Lower lobe of right lung (tissue), 2 donors: Measurements from ENCODE around the gene GINS1. TPM values are rescaled to one million over a fixed set of nuclear protein-coding genes. Genes with fewer than 3 reads are reported as not detected.

ENCODE experiments used
- ATAC-seq, 2 donors: fragments of 200-7000 bp; cut with Tn5 transposase; one replicate each; pipeline ENCODE4 v1.9.1; 2020 to 2022; ENCODE audit warnings: mild to moderate bottlenecking in 2 of 2, moderate library complexity in 2 of 2
- DNase-seq: peaks from one replicate; pipeline ENCODE4 v3.0.0-alpha.2; 2020
- H3K27ac ChIP-seq: fragments of 200-600 bp; one replicate; pipeline ENCODE4 v1.8.0; 2022
- H3K27me3 ChIP-seq: fragments of 200-600 bp; one replicate; pipeline ENCODE4 v1.8.0; 2022; ENCODE audit warnings: low read depth
- H3K36me3 ChIP-seq: fragments of 200-600 bp; one replicate; pipeline ENCODE4 v1.8.0; 2022; ENCODE audit warnings: mild to moderate bottlenecking
- H3K4me1 ChIP-seq: fragments of 200-600 bp; one replicate; pipeline ENCODE4 v1.8.0; 2022
- H3K4me3 ChIP-seq: fragments of 200-600 bp; one replicate; pipeline ENCODE4 v1.8.0; 2022; ENCODE audit warnings: mild to moderate bottlenecking
- H3K9me3 ChIP-seq: fragments of 200-600 bp; one replicate; pipeline ENCODE4 v1.8.0; 2022
- CTCF ChIP-seq: fragments of 200-600 bp; IDR thresholded peaks from one replicate; pipeline ENCODE4 v1.8.0; 2022; ENCODE audit warnings: antibody characterized with exemption, mild to moderate bottlenecking
- intact Hi-C: fragments of 100-400 bp; cut with DNase I; formaldehyde crosslinking; loops from one replicate; pipeline ENCODE4 v1.11.0; 2022
- total RNA-seq: library from RNA; stranded (reverse); fragmentation: NEBNext Ultra II Directional; extraction: Animal tissue kit (Norgen Biotek cat#: 25700); gene quantifications from one replicate; pipeline ENCODE4 v1.2.1, GENCODE V29; 2021
- donor health status: DM: no; HTN: yes; CAD: no; lungs with severe emphysema.

GINS1 gene
- total RNA-seq, 1 donor from 2014 or later = 0.92 TPM

DNA sequence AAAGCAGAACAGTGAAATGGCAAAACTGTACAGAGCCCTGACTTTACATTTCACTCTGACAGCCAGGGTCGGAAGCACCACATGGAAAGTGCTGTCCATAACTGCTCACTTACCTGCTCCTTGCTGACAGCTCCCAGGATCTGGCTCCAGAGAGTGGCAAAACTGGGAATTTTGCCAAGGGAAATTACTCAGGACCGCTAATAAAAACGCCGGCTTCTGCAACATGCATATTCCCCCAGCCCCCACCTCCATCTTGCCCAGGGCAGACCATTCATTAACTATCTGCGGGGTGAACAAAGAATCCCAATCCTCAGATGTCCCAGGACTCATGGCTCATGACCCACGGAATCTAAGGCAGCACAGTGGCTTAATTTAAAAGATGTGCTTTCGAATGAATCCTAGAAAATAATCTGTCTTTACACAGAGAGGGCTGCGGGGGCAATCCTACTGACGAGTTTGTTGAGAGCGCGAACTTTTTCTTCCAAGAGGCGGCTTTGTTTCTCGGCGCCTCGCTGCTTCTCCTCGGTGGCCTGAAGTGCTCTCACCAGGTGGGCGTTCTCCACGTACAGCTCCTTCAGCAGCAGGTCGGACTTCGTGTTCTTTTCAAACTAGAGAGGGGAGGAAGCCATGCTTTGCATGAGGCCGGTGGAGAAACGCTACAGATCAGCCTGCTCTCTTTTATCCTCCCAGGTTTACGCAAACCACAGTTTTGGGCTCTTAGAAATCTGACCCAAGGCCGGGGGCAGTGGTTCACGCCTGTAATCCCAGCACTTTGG lies 45.8 kb downstream of the GINS1 start:
- no peak for ATAC-seq
- no peaks in the 10 kb centered on the region for H3K4me1 ChIP-seq
- no peaks in the 10 kb centered on the region for H3K27me3 ChIP-seq
- TF ChIP-seq CTCF = no peak
- no peak overlapping the region for H3K27ac ChIP-seq
- H3K4me3 ChIP-seq = no peak overlapping the region
- H3K9me3 ChIP-seq = no peaks in the 10 kb centered on the region
- H3K36me3 ChIP-seq = peaks cover 20% of the 10 kb centered on the region
- DNase-seq = no peak
- intact Hi-C loops = no loop called here

DNA sequence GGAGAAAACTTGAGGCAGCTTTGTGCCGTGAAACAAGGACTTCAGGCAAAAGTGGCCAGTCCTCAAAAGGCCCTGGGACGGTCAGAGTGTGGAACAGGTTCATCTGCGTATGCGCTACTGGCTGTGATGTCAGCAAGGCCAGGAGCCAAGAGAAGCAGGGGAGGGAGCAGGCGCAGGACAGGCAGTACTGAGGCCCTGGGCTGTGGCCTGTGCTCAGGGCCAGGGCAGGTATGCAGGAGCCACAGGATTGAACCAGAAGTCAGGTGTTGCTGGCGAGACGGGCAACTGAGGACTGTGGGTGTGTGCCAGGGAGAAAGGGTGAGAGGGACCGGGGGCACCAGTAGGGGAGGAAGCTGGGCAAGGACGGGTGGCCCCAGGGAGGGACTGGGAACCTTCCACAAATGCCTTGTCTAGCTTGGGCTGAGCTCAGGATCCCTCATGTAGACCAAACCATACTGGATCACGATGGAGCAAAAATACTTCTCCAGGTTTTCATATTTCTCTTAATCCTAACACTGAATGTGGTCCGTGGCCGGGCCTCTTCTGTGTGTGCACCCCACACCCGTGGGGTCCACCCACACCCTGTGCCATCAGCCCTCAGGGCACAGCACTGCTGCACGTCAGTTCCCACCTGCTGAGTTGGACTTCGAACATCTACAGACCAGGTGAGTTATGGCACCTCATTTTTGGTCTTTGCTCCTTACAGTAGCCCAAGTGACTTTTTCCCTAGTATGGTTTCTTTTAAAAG lies 46.9 kb downstream of the GINS1 start:
- no peak overlapping the region for H3K4me3 ChIP-seq
- peaks cover 23% of the 10 kb centered on the region for H3K36me3 ChIP-seq
- TF ChIP-seq CTCF = no peak
- DNase-seq (no peak), ATAC-seq (no peak)
- no peaks in the 10 kb centered on the region for H3K9me3 ChIP-seq
- H3K4me1 ChIP-seq = no peaks in the 10 kb centered on the region
- no peak overlapping the region for H3K27ac ChIP-seq
- H3K27me3 ChIP-seq = no peaks in the 10 kb centered on the region
- intact Hi-C loops = no loop called here

- H3K4me3 ChIP-seq = no peak overlapping the region
- ATAC-seq (peak in 1 of 2 donors; percentile 7), DNase-seq (no peak)
- intact Hi-C loops = no loop called here
- TF ChIP-seq CTCF = no peak
- no peaks in the 10 kb centered on the region for H3K4me1 ChIP-seq
- H3K36me3 ChIP-seq = peaks cover 13% of the 10 kb centered on the region
- H3K27me3 ChIP-seq = no peaks in the 10 kb centered on the region
- no peak overlapping the region for H3K27ac ChIP-seq
- H3K9me3 ChIP-seq = no peaks in the 10 kb centered on the region
These were observed 50.6 kb downstream of the GINS1 start for GRCh38 chr20:25457886-25458680.

DNA sequence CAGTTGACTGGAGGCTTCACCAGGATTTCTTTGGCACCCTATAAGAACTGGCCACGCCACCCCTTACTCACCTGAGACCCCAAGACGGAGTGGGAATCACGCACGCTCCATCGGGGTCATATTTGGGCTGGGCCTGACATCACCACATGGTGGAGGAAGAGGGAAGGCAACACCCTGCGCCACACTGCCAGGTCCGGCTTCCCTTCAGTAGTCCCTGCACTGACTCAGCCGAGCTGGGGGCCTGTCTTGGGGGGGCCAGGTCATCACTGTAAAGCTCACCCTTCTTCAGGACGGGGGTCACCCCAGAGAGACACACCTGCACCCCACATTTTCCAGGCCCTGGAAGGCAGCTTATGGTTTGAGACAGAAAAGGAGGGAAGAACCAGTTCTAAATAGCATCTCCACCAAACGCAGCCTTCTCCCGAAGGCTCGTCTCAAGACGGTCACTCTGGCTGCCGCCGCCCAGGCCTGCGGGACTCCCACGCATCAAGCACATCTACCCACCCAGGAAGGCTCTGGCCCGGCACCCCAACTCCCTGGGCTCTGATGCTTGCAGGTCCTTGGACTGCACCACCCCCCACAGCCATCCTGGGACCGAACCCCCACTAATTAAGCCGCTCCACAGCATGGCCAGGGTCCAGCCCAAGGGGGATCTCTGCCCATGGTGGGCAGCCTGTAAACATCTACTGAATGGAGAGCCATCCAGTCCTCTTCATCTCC lies 51.8 kb downstream of the GINS1 start:
- no peak for ATAC-seq
- intact Hi-C loops = no loop called here
- H3K4me1 ChIP-seq = no peaks in the 10 kb centered on the region

More for the DNA sequence above, 51.8 kb downstream of the GINS1 start:
- no peak for TF ChIP-seq CTCF
- Histone ChIP-seq H3K4me3 (no peak overlapping the region), H3K36me3 (peaks cover 3% of the 10 kb centered on the region), H3K27me3 (no peaks in the 10 kb centered on the region), H3K9me3 (no peaks in the 10 kb centered on the region), H3K27ac (no peak overlapping the region)
- no peak for DNase-seq
